ENCODE results near the gene PLEKHA5.
"Not testable (repeated sequence)": the region's sequence is repeated elsewhere in the genome, so short reads cannot be mapped to it uniquely, and the experiment has no call there.

DNA sequence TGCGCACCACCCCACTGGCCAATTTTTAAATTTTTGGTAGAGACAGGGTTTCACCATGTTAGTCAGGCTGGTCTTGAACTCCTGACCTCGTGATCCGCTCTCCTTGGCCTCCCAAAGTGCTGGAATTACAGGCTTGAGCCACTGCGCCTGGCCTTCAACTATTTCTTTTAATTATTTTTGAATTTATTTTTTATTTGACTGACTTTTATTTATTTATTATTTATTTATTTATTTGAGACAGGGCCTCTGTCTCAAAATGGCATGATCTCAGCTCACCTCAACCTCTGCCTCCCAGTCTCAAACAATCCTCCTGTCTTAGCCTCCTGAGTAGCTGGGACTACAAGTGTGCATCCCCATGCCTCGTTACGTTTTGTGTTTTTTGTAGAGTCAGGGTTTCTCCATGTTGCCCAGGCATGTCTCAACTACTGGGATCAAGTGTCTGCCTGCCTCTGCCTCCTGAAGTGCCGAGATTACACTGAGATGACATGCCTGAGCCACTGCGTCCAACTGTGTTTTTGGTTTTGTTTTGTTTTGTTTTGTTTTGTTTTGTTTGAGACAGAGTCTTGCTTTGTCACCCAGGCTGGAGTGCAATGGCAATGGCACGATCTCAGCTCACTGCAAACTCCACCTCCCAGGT lies 271.2 kb downstream of the PLEKHA5 start:
- TF ChIP-seq, protein P1, sequence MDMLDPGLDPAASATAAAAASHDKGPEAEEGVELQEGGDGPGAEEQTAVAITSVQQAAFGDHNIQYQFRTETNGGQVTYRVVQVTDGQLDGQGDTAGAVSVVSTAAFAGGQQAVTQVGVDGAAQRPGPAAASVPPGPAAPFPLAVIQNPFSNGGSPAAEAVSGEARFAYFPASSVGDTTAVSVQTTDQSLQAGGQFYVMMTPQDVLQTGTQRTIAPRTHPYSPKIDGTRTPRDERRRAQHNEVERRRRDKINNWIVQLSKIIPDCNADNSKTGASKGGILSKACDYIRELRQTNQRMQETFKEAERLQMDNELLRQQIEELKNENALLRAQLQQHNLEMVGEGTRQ (IDR thresholded peaks at IDR 0.05; ENCODE audit: low read depth, low read length): not testable (repeated sequence)
- TF ChIP-seq POLR2A (IDR thresholded peaks at IDR 0.05; ENCODE audit: low read depth, low read length); MXI1 (IDR thresholded peaks at IDR 0.05; ENCODE audit: borderline replicate concordance, low read depth, low read length); CHD1 (IDR thresholded peaks at IDR 0.05; ENCODE audit: low read depth, low read length); SMC3 (IDR thresholded peaks at IDR 0.05; ENCODE audit: low read depth, low read length); MAFK (IDR thresholded peaks at IDR 0.05; ENCODE audit: low read depth, low read length); RAD21 (IDR thresholded peaks at IDR 0.05; ENCODE audit: low read length); RFX5 (IDR thresholded peaks at IDR 0.05; ENCODE audit: low read depth, low read length): not testable (repeated sequence)
- TF ChIP-seq, protein P2, sequence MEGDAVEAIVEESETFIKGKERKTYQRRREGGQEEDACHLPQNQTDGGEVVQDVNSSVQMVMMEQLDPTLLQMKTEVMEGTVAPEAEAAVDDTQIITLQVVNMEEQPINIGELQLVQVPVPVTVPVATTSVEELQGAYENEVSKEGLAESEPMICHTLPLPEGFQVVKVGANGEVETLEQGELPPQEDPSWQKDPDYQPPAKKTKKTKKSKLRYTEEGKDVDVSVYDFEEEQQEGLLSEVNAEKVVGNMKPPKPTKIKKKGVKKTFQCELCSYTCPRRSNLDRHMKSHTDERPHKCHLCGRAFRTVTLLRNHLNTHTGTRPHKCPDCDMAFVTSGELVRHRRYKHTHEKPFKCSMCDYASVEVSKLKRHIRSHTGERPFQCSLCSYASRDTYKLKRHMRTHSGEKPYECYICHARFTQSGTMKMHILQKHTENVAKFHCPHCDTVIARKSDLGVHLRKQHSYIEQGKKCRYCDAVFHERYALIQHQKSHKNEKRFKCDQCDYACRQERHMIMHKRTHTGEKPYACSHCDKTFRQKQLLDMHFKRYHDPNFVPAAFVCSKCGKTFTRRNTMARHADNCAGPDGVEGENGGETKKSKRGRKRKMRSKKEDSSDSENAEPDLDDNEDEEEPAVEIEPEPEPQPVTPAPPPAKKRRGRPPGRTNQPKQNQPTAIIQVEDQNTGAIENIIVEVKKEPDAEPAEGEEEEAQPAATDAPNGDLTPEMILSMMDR (conservative IDR thresholded peaks at IDR 0.05; ENCODE audit: low read depth, low read length): not testable (repeated sequence)

Measured in IMR-90 (cell line).